Activated gamma-delta T cell (primary cell): ENCODE data around the gene PARG.
"Not testable (repeated sequence)": the region's sequence is repeated elsewhere in the genome, so short reads cannot be mapped to it uniquely, and the experiment has no call there.

Experiments used
- DNase-seq: peaks from one replicate; lab custom pipeline; 2025; lab: John Stamatoyannopoulos, UW

The PARG gene

DNA sequence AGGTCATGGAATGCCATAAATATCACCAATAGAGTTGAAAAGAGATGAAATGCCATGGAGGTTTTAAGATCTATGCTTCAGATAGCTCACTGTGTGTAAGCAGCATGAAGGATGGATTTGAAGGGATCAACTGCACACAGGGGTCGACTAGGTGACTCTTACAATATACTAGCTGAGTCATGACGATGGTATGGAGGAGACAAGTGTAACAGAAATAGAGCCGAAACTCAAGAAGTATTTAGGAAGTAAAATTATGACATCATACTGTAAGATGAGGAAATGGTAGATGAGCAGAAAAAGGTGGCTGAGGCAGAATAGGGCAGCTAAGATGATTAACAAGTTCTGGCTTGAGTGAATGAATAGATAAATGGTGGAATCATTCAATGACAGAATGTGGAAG, 38.0 kb downstream of the PARG start:
- not testable (repeated sequence) for DNase-seq

DNA sequence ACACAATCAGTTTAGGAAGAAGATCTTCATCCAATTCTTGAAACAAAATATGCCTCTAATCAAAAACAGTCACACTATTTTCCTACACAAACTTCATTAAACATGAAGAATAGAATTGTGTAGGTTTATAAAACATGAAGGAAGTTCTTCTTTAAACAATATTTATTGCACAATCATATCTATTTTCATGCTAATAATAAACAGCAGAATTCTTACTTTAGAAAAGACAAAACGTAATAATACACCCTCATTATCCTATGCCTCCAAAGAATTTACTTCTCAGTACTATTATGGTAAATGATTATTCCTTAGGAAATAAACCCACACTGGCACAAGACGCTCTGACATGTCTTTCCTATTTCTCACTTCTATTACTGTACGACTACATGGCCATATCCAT, 41.4 kb downstream of the PARG start:
- not testable (repeated sequence) for DNase-seq

DNA sequence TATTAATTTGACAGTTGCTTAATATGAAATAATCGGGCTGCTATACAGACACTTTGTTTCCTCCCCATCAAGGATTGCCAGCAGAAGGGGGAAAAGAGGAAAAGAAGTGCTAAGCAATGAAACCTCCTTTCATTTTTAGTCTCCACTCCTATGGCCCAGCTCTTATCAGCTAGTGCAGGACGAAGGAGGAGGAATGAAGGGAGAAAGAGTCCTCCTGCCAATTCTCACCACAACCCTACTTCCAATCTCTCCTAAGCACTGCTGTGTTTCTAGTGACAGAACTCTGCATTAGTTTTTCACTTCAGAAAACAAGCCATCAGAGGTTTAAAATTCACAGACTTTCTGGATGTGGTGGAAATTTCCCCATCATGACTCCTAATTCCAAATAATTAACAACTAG, 41.8 kb downstream of the PARG start:
- DNase-seq: not testable (repeated sequence)

DNA sequence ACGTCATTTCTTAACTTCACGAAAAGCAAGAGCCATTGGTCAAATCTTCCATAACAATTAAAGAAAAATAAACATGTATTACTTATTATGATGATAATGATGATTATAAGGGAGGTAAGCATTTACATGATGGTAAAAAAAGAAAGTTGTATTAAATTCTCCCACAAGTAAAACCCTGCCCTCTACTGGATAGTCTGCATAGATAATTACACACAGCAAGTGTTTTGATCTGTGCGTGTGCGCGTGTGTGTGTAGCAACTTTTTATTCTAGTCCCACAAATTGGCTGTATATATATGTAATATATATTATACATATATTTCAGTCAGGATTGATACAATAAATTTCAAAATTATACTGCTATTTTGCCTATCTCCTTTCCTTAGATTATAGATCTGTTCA, 51.8 kb downstream of the PARG start:
- DNase-seq: not testable (repeated sequence)

DNA sequence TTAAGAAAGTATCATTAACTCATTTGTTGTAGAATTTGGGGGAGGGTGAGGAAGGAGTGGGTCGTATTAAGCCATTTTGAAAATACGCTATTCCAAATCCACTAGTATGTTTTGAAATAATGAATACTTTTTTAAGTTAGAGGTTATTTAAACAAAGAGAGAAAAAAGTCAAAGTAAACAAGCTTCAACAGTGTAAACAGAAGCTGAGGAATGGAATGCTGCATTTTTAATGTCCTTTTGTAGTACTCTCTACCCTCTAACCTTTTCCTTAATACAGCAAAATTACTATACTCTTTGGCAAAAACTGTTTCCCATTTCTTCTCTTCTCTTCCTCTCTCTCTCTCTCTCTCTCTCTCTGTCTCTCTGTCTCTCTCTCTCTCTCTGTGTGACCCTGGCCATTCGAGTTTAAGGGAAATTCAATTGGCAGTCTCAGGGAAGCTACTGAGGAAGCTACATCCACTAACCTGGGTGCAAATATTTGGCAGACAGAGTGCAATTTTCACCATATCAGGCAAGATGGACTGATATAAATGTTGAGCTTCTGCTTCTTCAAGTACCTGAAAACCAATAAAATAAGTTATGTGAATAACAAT, 57.0 kb downstream of the PARG start:
- not testable (repeated sequence) for DNase-seq

DNA sequence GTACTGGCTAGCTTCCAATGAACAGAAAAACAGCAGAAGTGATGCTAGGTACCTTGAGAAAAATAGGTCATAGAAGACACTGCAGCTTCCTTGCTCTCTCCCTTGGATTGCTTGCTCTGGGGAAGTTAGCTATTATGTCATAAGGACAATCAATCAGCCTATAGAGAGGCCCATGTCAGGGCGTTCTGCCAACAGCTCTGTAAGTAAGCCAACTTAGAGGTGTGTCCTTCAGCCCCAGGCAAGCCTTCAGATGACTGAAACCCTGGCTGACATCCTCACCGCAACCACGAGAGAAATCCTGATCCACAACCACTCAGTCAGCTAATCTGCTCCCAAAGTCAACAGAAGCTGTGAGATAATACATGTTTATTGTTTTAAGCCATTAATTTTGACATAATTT, 58.0 kb downstream of the PARG start:
- not testable (repeated sequence) for DNase-seq

DNA sequence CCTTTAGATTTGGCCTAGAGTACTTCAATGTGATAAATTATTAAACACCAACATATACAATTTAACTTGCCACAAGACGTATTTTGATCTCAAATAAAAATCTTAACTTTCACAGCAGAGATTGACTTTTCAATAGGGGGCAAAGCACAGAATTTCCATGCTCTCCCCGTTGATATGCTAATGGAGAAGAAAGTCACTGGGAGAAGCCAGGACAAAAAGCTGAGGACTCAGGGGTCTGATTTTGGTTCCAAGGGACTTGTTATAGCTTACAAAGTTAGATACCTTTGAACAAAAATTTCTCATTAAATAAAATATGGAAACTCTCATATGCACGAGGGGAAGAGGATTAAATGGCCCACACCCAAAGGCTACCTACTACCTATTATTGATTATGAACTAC, 59.5 kb downstream of the PARG start:
- not testable (repeated sequence) for DNase-seq

DNA sequence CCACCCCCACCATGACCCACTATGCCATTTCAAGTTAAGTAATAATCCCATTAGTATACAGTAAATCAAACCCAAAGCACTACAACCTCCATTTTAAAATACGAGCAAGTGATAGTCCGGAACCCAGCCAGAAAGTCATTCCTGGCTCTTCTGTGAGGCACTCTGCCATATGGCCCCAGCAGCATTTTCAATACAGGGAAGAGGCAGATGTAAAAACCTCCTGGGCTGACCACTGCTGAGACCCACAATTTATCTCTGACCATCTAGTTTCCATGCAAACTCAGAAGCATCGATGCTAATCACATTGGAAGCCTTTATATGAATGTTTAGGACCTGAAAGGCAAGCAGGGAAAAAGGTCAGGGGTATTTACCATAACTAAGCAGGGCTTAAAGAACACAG, 69.1 kb downstream of the PARG start:
- not testable (repeated sequence) for DNase-seq

DNA sequence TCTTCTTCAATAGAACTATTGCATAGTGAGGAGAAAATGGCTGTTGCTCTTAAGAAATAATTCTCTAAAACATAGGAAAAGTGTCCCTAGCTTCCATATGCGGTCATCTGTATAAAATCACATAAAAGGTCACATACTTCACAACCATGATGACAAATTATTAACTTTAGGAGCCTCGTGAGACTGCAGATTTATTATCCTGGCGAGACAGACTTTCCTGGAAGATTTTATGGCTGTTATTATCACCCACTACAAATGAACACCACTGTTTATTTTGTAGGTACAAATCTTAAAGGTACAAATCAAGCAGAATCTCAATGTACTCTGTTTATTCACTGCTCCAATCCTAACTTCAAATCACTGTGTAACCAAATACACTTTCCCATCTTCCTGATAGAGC, 70.4 kb downstream of the PARG start:
- DNase-seq: not testable (repeated sequence)

DNA sequence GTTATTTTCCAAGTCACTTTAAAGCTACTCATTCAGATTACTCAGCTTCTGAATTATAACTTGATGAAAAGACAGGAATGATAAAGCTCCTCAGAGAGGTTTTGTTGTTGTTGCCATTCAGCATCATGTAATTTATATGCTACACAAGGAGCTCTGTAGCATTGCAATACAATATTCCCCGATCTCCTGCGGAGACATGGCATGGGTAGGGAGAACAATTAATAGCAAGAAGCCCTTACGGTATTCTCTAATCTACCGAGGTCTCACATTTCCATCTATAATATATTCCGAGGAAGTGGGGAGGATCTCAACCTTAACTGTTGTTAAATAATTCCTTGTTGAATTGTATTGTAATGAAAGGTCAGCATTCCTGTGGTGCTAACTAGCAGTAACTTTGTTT, 81.9 kb downstream of the PARG start:
- DNase-seq: not testable (repeated sequence)

DNA sequence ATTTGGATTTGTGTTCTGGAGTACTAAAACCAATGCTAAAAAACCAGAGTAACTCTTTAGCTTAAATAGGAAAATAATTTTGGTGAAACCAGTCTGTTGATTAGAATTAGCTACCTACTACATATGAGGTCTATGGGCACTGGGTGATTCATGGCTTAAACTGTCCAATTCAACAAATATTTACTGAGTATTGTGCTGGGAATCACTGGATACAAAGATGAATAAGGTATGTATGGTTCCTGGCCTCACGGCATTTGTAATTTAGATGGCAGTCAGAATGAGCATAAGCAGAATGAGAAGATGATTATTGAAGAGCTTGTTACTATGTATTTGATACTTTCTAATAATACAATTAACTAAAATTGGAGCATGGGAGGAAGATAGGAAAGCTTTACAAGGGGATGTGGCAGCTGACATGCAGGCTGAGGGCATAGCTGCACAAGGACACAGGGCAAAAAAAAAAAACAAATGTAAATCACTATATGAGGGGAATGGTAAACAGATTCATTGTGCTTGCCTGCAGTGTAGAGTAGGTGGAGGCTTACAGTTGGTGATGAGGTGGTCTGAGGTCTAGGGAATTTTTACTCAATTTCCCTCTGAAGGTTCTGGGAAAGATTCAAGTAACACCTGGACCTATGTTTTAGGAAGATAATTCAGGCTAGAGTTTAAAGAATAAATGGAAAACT, 83.0 kb downstream of the PARG start:
- not testable (repeated sequence) for DNase-seq

DNA sequence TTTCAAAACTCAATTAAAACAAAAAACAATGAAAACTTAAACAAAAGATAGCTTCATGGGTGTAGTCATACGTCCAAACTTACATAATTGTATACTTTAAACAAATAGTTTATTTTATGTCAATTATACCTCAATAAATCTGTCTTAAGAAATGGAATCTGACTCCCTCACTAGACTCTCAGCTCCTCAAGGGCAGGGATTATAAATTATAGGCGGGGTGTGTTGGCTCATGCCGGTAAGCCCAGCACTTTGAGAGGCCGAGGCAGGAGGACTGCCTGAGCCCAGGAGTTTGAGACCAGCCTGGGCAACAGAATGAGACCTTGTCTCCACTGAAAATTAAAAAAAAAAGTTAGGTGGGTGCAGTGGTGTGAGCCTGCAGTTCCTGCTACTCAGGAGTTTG, 92.3 kb downstream of the PARG start:
- DNase-seq: not testable (repeated sequence)

DNA sequence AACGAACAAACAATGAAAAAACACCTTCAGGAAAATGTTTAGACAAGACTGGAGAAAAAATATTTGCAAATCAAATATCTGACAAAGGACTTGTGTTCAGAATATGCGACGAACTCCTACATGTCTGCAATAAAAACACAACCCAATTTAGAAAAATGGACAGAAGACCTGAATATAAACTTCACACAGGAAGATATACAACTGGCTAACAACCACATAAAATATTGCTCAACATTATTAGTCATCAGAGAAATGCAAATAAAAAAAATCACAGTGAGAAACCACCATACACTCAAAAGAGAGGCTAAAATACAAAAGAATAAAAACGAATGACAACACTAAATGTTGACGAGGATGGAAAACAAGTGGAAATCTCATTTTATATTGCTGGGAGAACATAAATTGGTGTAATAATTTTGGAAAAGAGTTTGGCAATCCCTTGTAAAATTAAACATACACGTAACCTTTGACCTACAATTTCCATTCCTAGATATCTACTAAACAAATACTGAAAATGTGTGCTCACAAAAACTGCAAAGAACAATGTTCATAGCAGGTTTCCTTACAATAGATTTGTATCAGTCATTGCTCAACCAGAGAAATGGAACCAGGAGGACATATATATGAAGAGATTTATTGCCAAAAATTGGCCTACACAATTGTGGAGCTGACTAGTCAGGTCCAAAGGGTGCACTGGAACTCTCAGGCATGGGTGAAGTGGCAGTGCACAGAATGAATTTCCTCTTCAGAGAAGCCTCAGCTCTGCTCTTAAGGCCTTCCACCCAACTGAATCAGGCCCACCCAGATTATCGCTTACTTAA, 96.8 kb downstream of the PARG start:
- DNase-seq: no peak

DNA sequence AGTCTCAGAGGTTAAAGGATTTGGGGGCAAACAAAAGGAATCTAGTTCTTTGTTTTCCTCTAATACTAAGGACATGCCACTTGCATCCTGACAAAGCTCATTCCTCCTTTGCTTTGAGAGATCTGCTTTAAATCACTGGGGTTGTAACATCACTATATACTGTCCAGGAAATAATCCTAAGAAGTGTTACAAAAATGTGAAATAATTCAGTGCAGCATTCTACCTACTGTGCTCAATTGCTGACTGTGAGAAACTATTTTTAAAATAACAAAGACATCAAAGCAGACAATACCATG, 99.5 kb downstream of the PARG start:
- not testable (repeated sequence) for DNase-seq

DNA sequence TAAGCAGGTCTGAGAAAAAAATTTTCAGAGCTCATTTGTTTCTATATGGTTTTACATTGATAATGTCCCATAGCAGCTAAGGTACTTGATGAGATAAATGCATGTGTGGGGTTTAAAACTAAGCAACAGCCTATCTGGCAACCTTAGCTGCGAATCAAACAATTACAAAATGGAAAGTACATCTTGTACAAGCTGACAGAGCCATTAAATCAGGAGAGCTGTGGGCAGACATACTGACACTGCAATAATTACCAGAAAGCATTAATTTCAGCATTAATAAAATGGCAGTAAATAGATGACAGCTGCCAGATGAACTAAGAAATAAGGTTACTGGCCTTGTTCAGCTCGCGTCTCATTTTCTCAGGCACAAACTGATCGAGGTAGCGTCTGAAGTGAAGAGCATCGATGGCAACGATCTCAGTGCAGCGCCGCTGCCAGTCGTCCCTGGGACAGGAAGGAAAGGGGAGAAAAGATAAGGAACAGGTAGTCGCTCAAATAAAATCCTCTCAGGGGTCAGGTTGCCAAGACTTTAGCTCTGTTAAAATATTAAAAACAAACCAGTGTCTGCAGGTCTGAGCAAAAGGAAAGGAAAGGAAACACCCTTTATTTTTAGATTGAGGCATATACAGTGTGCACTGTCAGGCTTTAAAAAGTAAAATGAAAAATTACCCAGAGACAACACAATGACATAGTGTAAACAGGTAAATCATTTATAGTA, 100.1 kb downstream of the PARG start:
- DNase-seq: no peak

DNA sequence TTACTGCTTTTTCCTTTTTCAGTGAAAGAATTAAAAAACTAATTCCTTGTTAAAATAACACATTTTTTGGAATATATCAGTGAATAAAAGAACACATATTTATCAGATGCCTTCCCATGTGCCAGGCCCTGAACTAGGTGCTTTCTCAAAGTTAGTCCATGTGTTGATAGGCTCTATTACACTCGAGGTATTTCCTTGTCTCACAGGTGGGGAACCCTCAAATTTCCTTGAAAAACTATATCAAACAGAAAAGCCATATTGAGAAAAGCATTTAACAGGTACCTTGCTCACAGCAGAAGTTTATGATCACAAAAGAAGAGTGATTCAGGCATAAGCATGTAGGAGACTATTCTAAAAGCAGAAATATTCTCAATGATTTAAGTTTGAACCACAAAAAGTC, 104.1 kb downstream of the PARG start:
- no peak for DNase-seq

DNA sequence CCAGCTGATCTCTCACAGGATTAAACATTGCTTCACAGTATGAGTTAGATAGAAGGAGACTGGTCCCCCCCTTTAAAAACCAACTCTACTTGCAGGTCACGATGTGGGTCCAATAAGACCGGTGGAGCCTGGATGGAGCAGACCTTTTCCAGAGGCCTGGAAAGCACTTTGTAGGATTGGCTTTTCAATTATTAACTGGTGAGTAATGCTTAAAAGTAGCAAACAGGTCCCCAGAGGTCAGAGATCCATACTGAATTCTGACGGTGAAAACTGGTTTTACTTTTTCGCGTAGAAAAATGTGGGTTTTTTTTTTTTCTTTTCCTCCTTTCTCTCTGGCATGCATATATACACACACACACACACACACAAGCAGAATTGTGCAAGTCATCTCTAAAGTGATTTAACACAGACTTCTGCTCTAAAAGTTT, 104.8 kb downstream of the PARG start:
- DNase-seq: no peak

DNA sequence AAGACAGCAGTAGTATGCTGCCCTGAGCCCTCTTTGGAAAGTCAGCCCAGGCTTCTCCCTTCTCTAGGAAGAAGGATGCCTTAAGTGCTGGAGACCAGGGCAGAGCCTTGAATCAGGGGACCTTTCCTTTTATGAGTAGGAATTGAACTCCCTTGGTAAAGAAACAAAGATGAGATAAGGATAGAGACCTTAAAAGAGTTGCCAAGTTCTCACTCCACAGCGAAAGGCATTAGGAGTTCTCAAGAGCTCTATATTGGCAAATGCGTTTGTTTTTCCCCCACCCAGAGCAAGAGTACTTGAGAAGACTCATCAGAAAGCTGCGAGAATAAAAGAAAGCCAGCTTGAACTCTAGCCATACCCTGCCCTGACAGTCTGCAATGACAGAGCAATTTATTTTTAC, 106.9 kb downstream of the PARG start:
- DNase-seq: no peak

DNA sequence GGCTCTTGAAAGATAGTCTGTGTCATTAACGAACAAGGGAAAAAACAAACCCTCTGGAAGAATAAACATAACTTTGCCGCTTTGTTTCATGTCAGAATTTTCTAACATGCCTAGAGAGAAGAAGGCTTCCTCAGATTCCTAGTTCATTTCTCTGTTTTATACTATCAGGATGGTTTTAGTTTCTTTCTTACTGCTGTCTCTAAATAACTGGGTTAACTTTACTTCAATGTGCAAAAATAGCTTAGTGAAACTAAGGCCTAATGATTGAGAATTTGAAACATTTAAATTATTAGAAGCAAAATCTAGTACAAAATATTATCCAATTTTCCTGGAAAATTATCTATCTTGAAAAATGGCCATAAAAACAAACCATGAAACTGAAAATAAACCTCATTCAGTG, 107.6 kb downstream of the PARG start:
- DNase-seq: no peak

DNA sequence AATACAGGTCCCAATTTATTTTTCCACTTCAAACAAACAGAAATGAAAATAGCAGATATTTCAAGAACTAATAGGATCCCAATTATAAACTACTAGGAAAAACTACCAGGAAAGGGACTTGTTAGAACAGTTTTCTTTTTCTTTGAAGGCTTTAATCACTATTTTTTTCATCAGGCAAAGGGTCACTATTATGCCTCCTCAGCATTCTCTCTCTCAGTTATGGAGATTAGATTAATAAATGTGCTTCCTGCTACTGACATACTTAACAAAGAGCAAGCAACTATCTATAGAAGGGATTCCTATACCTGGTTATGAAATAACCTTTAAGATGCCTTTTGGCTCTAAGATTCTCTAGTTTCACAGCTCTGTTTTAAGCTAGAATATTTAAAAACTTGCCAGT, 108.7 kb downstream of the PARG start:
- DNase-seq: no peak

DNA sequence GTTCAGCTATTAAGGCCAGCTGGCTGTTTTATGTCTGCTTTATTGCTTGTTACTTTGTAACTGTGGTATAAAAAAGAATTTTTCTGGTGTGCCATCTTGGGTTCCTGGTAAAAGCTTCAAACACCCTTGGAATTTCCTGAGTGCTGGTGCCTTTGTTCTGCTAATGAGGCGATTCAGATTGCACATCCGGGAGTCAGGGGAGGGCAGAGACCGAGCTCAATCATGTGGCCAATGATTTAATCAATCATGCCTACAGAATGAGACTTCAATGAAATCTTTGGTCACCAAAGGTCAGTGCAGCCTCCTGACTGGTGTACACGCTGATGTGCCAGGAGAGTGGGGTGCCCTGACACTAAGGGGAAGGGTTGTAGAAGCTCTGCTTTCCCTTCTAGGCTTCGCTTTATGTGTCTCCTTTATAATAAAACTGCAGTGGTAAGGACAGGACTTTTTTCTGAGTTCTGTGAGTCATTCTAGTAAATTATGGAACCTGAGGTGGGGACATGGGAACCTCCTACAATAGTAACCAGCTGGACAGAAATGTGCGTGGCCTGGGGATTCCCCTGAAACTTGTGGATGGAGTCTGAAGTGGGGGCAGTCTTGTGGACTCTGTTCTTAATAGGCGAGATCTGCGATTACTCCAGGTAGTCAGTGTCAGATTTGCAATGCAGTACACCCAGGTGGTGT, 110.3 kb downstream of the PARG start:
- DNase-seq: no peak

DNA sequence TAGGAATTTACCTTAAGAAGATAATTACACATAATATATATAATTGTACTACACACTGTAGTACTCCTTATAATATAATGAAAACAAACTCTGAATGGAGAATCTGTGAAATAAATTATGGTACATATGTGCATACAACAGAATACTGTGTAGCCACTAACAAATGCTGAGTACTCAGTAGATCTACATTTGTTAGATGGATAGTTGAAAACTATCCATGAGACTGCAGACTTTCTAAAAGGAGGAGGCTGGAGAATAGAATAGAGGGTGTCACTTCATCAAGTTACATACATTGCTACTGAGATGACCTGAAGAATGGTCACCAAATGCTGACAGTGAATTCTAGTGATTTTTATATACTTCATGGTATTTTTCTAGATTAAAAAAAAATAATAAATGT, 111.0 kb downstream of the PARG start:
- no peak for DNase-seq
